MM.1S (cell line): ENCODE data around the gene NFE2L3.

Source experiments
- DNase-seq: peaks from one replicate; pipeline ENCODE4 v3.0.0-alpha.2; 2015
- H2AFZ ChIP-seq: fragments of 300-600 bp; sonication (generic); 2 replicates; pipeline ENCODE4 v1.6.0; 2016; ENCODE audit warnings: antibody characterized with exemption, low read length
- H3F3A ChIP-seq: fragments of 300-600 bp; sonication (generic); 2 replicates; pipeline ENCODE4 v1.6.1; 2016; ENCODE audit warnings: mild to moderate bottlenecking, antibody characterized with exemption, low read length, moderate library complexity, mixed read lengths; ENCODE audit not compliant: insufficient read depth
- H3K27ac ChIP-seq: fragments of 300-600 bp; sonication (generic); 2 replicates; pipeline ENCODE4 v1.5.1; 2016; ENCODE audit warnings: mild to moderate bottlenecking, low read length
- H3K27me3 ChIP-seq: fragments of 300-600 bp; sonication (generic); replicated peaks from 2 replicates; pipeline ENCODE4 v1.6.0; 2016; ENCODE audit warnings: low read length; ENCODE audit not compliant: insufficient read depth
- H3K36me3 ChIP-seq: fragments of 300-600 bp; sonication (generic); replicated peaks from 2 replicates; pipeline ENCODE4 v1.6.1; 2016; ENCODE audit warnings: mild to moderate bottlenecking, low read length, mixed read lengths; ENCODE audit not compliant: insufficient read depth
- H3K4me1 ChIP-seq: fragments of 300-600 bp; sonication (generic); 2 replicates; pipeline ENCODE4 v1.6.1; 2016; ENCODE audit warnings: low read length, mixed read lengths
- H3K4me2 ChIP-seq: fragments of 300-600 bp; sonication (generic); 2 replicates; pipeline ENCODE4 v1.6.0; 2016; ENCODE audit warnings: low read depth, low read length
- H3K4me3 ChIP-seq: fragments of 300-600 bp; sonication (generic); 2 replicates; pipeline ENCODE4 v1.5.1; 2016; ENCODE audit warnings: low read length, mixed read lengths
- H3K79me2 ChIP-seq: fragments of 300-600 bp; sonication (generic); 2 replicates; pipeline ENCODE4 v1.6.1; 2016; ENCODE audit warnings: mixed run types, low read length, mixed read lengths
- H3K9ac ChIP-seq: fragments of 300-600 bp; sonication (generic); 2 replicates; pipeline ENCODE4 v1.6.1; 2016; ENCODE audit warnings: low read length, mixed read lengths
- H3K9me2 ChIP-seq: fragments of 300-600 bp; sonication (generic); replicated peaks from 2 replicates; pipeline ENCODE4 v1.6.1; 2016; ENCODE audit warnings: mild to moderate bottlenecking, low read length, mixed read lengths; ENCODE audit not compliant: insufficient read depth
- H3K9me3 ChIP-seq: fragments of 300-600 bp; sonication (generic); replicated peaks from 2 replicates; pipeline ENCODE4 v1.6.1; 2016; ENCODE audit warnings: mild to moderate bottlenecking, low read length, mixed read lengths; ENCODE audit not compliant: insufficient read depth
- H4K20me1 ChIP-seq: fragments of 300-600 bp; sonication (generic); 2 replicates; pipeline ENCODE4 v1.6.1; 2016; ENCODE audit warnings: mild to moderate bottlenecking, low read length, moderate library complexity, mixed read lengths; ENCODE audit not compliant: insufficient read depth
- CTCF ChIP-seq: fragments of 300-600 bp; sonication (generic); IDR thresholded peaks from 2 replicates; pipeline ENCODE4 v1.5.1; 2016; ENCODE audit warnings: antibody characterized with exemption, low read length, mixed read lengths
- EZH2 ChIP-seq: fragments of 300-600 bp; sonication (generic); optimal IDR thresholded peaks from 2 replicates; pipeline ENCODE3; 2017; ENCODE audit warnings: low read depth, mild to moderate bottlenecking, antibody characterized with exemption, low read length, mixed read lengths
- EZH2phosphoT487 ChIP-seq: fragments of 300-600 bp; sonication (generic); IDR thresholded peaks from 2 replicates; pipeline ENCODE4 v1.6.1; 2018; ENCODE audit warnings: antibody characterized with exemption, low read length

The NFE2L3 gene

GRCh38 chr7:26127411-26127810 lies 24.6 kb upstream of the NFE2L3 start:
- H3K27ac ChIP-seq = no peak overlapping the region
- no peaks in the 10 kb centered on the region for H3K36me3 ChIP-seq
- no peaks in the 10 kb centered on the region for H3F3A ChIP-seq
- no peaks in the 10 kb centered on the region for H3K27me3 ChIP-seq
- no peak overlapping the region for H3K4me3 ChIP-seq
- H3K79me2 ChIP-seq = no peaks in the 10 kb centered on the region
- no peak for DNase-seq
- no peaks in the 10 kb centered on the region for H3K9me2 ChIP-seq
- H3K9ac ChIP-seq = no peak overlapping the region
- no peak overlapping the region for H3K4me2 ChIP-seq
- TF ChIP-seq EZH2phosphoT487 (no peak), CTCF (no peak), EZH2 (no peak)
- H3K9me3 ChIP-seq = no peaks in the 10 kb centered on the region
- no peaks in the 10 kb centered on the region for H4K20me1 ChIP-seq
- H3K4me1 ChIP-seq = no peaks in the 10 kb centered on the region
- no peak overlapping the region for H2AFZ ChIP-seq

GRCh38 chr7:26131056-26131589 lies 20.9 kb upstream of the NFE2L3 start:
- H2AFZ ChIP-seq = no peak overlapping the region
- H3K9ac ChIP-seq = no peak overlapping the region
- no peak overlapping the region for H3K27ac ChIP-seq
- H3F3A ChIP-seq = no peaks in the 10 kb centered on the region
- H3K9me3 ChIP-seq = no peaks in the 10 kb centered on the region
- no peaks in the 10 kb centered on the region for H3K79me2 ChIP-seq
- H3K4me1 ChIP-seq = no peaks in the 10 kb centered on the region
- no peak for DNase-seq
- no peak overlapping the region for H3K4me2 ChIP-seq
- TF ChIP-seq EZH2 (no peak), EZH2phosphoT487 (no peak), CTCF (no peak)
- H3K4me3 ChIP-seq = no peak overlapping the region
- no peaks in the 10 kb centered on the region for H3K27me3 ChIP-seq
- H3K9me2 ChIP-seq = no peaks in the 10 kb centered on the region
- no peaks in the 10 kb centered on the region for H4K20me1 ChIP-seq
- H3K36me3 ChIP-seq = no peaks in the 10 kb centered on the region

- H3K9ac ChIP-seq = no peak overlapping the region
- H3K27ac ChIP-seq = no peak overlapping the region
- no peaks in the 10 kb centered on the region for H3K9me3 ChIP-seq
- no peaks in the 10 kb centered on the region for H4K20me1 ChIP-seq
- H3K27me3 ChIP-seq = no peaks in the 10 kb centered on the region
- no peaks in the 10 kb centered on the region for H3F3A ChIP-seq
- H3K9me2 ChIP-seq = no peaks in the 10 kb centered on the region
- no peak overlapping the region for H3K4me3 ChIP-seq
- no peak overlapping the region for H3K4me2 ChIP-seq
- H3K79me2 ChIP-seq = no peaks in the 10 kb centered on the region
- no peak for TF ChIP-seq EZH2
- H3K4me1 ChIP-seq = no peaks in the 10 kb centered on the region
- no peaks in the 10 kb centered on the region for H3K36me3 ChIP-seq
- H2AFZ ChIP-seq = no peak overlapping the region
- DNase-seq = no peak
Measured at GRCh38 chr7:26135076-26135475, 16.9 kb upstream of the NFE2L3 start.

GRCh38 chr7:26135551-26135950 lies 16.4 kb upstream of the NFE2L3 start:
- Histone ChIP-seq H3K9me2 (no peaks in the 10 kb centered on the region), H3K79me2 (no peaks in the 10 kb centered on the region), H3K9me3 (no peaks in the 10 kb centered on the region), H3K9ac (no peak overlapping the region), H2AFZ (no peak overlapping the region), H3K4me2 (no peak overlapping the region), H3K36me3 (no peaks in the 10 kb centered on the region), H3K4me3 (no peak overlapping the region), H3K27me3 (no peaks in the 10 kb centered on the region), H3F3A (no peaks in the 10 kb centered on the region), H4K20me1 (no peaks in the 10 kb centered on the region), H3K27ac (no peak overlapping the region), H3K4me1 (no peaks in the 10 kb centered on the region)
- DNase-seq = no peak
- no peak for TF ChIP-seq CTCF
- no peak for TF ChIP-seq EZH2phosphoT487
- no peak for TF ChIP-seq EZH2
